A549 treated with GW870086 at 1 μM for 4 hours (cell line): ENCODE results near the gene MYLK. TPM values are rescaled to one million over a fixed set of nuclear protein-coding genes. Genes with fewer than 3 reads are reported as not detected.

ENCODE experiments used
- total RNA-seq: library from RNA; stranded (reverse); fragments of 200-300 nt; extraction: Qiagen RNA extraction; gene quantifications from 5 replicates; pipeline ENCODE4 v1.2.3, GENCODE V29; 2022; ENCODE audit warnings: low read depth

The MYLK gene, protein sequence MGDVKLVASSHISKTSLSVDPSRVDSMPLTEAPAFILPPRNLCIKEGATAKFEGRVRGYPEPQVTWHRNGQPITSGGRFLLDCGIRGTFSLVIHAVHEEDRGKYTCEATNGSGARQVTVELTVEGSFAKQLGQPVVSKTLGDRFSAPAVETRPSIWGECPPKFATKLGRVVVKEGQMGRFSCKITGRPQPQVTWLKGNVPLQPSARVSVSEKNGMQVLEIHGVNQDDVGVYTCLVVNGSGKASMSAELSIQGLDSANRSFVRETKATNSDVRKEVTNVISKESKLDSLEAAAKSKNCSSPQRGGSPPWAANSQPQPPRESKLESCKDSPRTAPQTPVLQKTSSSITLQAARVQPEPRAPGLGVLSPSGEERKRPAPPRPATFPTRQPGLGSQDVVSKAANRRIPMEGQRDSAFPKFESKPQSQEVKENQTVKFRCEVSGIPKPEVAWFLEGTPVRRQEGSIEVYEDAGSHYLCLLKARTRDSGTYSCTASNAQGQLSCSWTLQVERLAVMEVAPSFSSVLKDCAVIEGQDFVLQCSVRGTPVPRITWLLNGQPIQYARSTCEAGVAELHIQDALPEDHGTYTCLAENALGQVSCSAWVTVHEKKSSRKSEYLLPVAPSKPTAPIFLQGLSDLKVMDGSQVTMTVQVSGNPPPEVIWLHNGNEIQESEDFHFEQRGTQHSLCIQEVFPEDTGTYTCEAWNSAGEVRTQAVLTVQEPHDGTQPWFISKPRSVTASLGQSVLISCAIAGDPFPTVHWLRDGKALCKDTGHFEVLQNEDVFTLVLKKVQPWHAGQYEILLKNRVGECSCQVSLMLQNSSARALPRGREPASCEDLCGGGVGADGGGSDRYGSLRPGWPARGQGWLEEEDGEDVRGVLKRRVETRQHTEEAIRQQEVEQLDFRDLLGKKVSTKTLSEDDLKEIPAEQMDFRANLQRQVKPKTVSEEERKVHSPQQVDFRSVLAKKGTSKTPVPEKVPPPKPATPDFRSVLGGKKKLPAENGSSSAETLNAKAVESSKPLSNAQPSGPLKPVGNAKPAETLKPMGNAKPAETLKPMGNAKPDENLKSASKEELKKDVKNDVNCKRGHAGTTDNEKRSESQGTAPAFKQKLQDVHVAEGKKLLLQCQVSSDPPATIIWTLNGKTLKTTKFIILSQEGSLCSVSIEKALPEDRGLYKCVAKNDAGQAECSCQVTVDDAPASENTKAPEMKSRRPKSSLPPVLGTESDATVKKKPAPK (N-terminal part only)
- total RNA-seq, result 10.5 to 16.3 TPM (median 12.6 TPM) in 5 replicates

DNA sequence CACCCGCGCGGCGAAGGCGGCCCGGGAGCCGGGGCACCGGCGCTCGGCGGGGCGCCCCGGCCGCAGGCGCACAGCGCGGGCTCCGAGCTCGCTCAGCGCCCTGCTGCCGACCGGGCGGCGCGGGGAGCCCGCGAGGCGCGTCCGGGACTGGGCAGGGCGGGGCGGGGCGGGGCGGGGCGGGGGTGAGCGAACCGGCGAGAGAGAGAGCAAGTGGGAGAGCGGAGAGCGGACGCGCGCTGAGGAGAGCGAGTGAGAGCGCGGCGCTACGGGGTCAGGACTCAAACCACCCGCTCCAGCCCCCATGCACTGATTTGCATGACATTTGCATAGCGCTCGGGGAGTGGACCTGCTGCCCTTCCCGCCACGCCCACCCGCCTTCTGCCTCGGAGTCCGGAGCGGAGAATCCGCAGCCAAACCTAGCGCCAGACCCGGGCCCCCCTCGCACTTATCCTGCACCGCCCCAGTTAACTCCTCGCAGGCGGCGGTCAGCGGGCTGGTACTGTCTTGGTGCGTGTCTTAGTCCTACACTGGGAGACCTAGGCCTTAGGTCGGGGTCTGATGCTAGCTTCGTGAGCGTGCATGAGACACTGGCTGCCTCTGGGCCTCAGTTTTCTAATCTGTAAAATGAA is at the start of gene MYLK:
TSS of gene MYLK (minus strand) at position 130 of the 629 bp plus-strand sequence. CDS start 90,491 bp downstream, outside the sequence.

DNA sequence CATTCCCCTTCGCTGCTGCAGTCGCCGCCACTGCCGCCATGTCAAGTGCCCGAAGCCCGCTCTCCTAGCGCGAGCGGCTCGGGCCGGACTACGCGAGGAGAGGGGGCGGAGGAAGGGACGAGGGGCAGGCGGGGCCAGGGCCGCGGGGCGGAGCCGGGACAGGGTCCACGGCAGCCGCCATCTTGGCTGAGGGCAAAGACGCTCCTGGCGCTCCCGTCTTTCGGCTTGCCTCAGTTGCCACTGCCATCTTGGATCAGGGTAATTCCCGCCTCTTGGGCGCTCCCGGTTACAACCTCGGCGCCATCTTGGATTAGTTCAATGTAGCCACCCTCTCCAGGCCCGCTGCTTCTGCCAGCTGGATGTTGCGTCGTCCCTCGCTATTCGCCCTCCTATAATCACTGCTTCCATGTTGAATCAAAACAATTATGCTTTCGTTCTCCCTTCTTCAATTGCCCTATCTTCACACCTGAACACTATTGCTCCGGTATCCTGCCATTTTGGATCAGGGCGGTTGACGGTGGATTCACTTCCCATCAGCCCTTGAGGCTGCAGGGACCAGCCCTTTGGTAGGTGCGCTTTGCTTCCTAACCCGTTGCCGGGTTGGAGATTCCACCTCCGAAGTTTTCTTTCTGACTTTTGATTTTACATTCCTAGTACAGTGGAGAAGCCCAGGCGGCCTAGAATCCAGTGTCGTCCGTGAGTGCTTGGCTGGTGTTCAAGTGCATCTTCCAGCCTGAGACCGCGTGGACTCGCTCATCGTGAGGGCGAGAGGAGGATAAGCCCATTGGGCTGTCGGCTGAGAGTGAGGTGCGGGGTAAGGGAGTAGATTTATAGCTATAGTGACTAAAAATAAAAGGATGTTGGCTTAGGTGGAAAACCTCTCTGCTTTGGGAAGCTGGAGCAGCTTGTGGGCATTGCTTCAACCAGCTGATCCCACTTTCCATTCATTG is 298.9 kb downstream of the MYLK start, which contains the start of gene HACD2:
TSS of gene HACD2 (minus strand) at position 66 of the 950 bp plus-strand sequence. CDS start at position 40, 26 bp downstream.

Other genes with a start within 250 kb of the MYLK start
- 12.9 to 22.9 TPM (median 18.3 TPM) in 5 replicates for gene CCDC14, start 76.9 kb upstream of the MYLK start, total RNA-seq
- not detected in 5 replicates for gene ROPN1, start 107.8 kb upstream of the MYLK start, total RNA-seq
- gene KALRN, start 149.0 kb upstream of the MYLK start, total RNA-seq, result 1.8 to 2.8 TPM (median 2.0 TPM) in 5 replicates